Endothelial cell of umbilical vein (primary cell): ENCODE results near the gene KMT2C. TPM values are rescaled to one million over a fixed set of nuclear protein-coding genes. Genes with fewer than 3 reads are reported as not detected.

Source experiments
- BruUV-seq: library from RNA; stranded (reverse); fragments of 400-500 nt; replicated peaks from 2 replicates; lab custom pipeline; 2021; lab: Mats Ljungman, UMichigan
- CTCF ChIA-PET: fragments of 300-600, 350-600 bp; sonication (Branson Sonifier 250); formaldehyde crosslinking; loops from one replicate; lab custom pipeline; 2021; ENCODE audit warnings: antibody characterized with exemption, inconsistent platforms; lab: Charles Lee
- POLR2A ChIA-PET: fragments of 300-600, 350-600 bp; sonication (Branson Sonifier 250); formaldehyde crosslinking; loops from one replicate; lab custom pipeline; 2021; ENCODE audit warnings: antibody characterized with exemption, inconsistent platforms; lab: Charles Lee
- DNase-seq: peaks from one replicate; pipeline ENCODE4 v3.0.0-alpha.2; 2011; ENCODE audit warnings: low read depth, low spot score
- FAIRE-seq: peaks from 2 replicates; lab custom pipeline; 2011; peaks lifted over from hg19 to GRCh38; lab: Jason Lieb, UNC
- H2AFZ ChIP-seq: 2 replicates; pipeline ENCODE4 v1.6.0; 2012; ENCODE audit warnings: low read depth, low read length, control low read depth, inconsistent platforms
- H3K27ac ChIP-seq: 2 replicates; pipeline ENCODE4 v1.5.1; 2011; ENCODE audit warnings: low read depth, mild to moderate bottlenecking, control low read depth, low read length, moderate library complexity; ENCODE audit not compliant: insufficient read depth
- H3K27me3 ChIP-seq, 2 experiments: 2 replicates each; pipeline versions ENCODE4 v1.6.0 to v1.6.1; 2011; ENCODE audit warnings: low read length in 2 of 2, mixed read lengths in 1 of 2; ENCODE audit not compliant: control insufficient read depth in 2 of 2, insufficient read depth in 2 of 2
- H3K36me3 ChIP-seq, 2 experiments: 2 replicates in 1 of 2; 3 replicates in 1 of 2; pipeline ENCODE4 v1.5.1; 2011; ENCODE audit warnings: low read length in 2 of 2, mild to moderate bottlenecking in 1 of 2, moderate library complexity in 1 of 2; ENCODE audit not compliant: control insufficient read depth in 2 of 2, insufficient read depth in 2 of 2; ENCODE audit errors: extremely low read depth in 1 of 2
- H3K4me1 ChIP-seq: 3 replicates; pipeline ENCODE4 v1.5.1; 2011; ENCODE audit warnings: mild to moderate bottlenecking, low read length; ENCODE audit not compliant: control insufficient read depth, insufficient read depth; ENCODE audit errors: extremely low read depth
- H3K4me2 ChIP-seq: 2 replicates; pipeline ENCODE4 v1.6.1; 2011; ENCODE audit warnings: low read length, control low read depth, mixed read lengths; ENCODE audit not compliant: insufficient read depth
- H3K4me3 ChIP-seq, 3 experiments: fragments of 200-600 bp in 1 of 3; sonication (generic), shearing (Covaris generic) in 1 of 3; replicated peaks in 1 of 3; 2 replicates each; pipeline ENCODE4 v1.5.1; 2011 to 2016; ENCODE audit warnings: control low read depth in 3 of 3, low read length in 3 of 3, mild to moderate bottlenecking in 2 of 3, inconsistent platforms in 1 of 3, low read depth in 1 of 3, moderate library complexity in 1 of 3; ENCODE audit not compliant: insufficient read depth in 1 of 3
- H3K79me2 ChIP-seq: 2 replicates; pipeline ENCODE4 v1.6.0; 2012; ENCODE audit warnings: low read length, inconsistent platforms; ENCODE audit not compliant: control insufficient read depth, insufficient read depth
- H3K9ac ChIP-seq: replicated peaks from 2 replicates; pipeline ENCODE3; 2011; ENCODE audit warnings: low read length, control low read depth; ENCODE audit not compliant: insufficient read depth; ENCODE audit errors: extremely low read depth
- H3K9me1 ChIP-seq: replicated peaks from 3 replicates; pipeline ENCODE4 v1.6.0; 2011; ENCODE audit warnings: mild to moderate bottlenecking, low read length; ENCODE audit not compliant: control insufficient read depth, insufficient read depth; ENCODE audit errors: extremely low read depth
- H3K9me3 ChIP-seq: replicated peaks from 2 replicates; pipeline ENCODE4 v1.5.1; 2012; ENCODE audit warnings: low read length, inconsistent platforms; ENCODE audit not compliant: control insufficient read depth, insufficient read depth
- H4K20me1 ChIP-seq: replicated peaks from 2 replicates; pipeline ENCODE3; 2011; ENCODE audit warnings: mild to moderate bottlenecking, low read length; ENCODE audit not compliant: control insufficient read depth, insufficient read depth; ENCODE audit errors: extremely low read depth
- EZH2 ChIP-seq: IDR thresholded peaks from 2 replicates; pipeline ENCODE4 v1.6.1; 2012; ENCODE audit warnings: borderline replicate concordance, low read depth, mild to moderate bottlenecking, moderate library complexity, low read length, inconsistent platforms; ENCODE audit not compliant: severe bottlenecking
- FOS ChIP-seq: IDR thresholded peaks from 2 replicates; pipeline ENCODE4 v1.6.1; 2011; ENCODE audit warnings: mild to moderate bottlenecking, low read length, moderate library complexity, borderline replicate concordance; ENCODE audit not compliant: insufficient read depth
- GATA2 ChIP-seq: IDR thresholded peaks from 2 replicates; pipeline ENCODE4 v1.7.0; 2011; ENCODE audit warnings: low read depth, mild to moderate bottlenecking, moderate library complexity, mixed read lengths, low read length; ENCODE audit not compliant: insufficient read length, insufficient read depth
- JUN ChIP-seq: IDR thresholded peaks from 2 replicates; pipeline ENCODE4 v1.6.1; 2011; ENCODE audit warnings: borderline replicate concordance, low read depth; ENCODE audit not compliant: insufficient read length, insufficient read depth
- MYC ChIP-seq: IDR thresholded peaks from one replicate; pipeline ENCODE4 v1.6.1; 2011; ENCODE audit warnings: mild to moderate bottlenecking, low read depth, low read length
- POLR2A ChIP-seq: IDR thresholded peaks from 2 replicates; pipeline ENCODE4 v1.6.1; 2012; ENCODE audit warnings: low read depth, mild to moderate bottlenecking, control low read depth, low read length
- POLR2AphosphoS5 ChIP-seq: IDR thresholded peaks from 2 replicates; pipeline ENCODE4 v1.6.1; 2012; ENCODE audit warnings: low read depth, mild to moderate bottlenecking, control low read depth, low read length, moderate library complexity; ENCODE audit not compliant: insufficient read depth
- dilution Hi-C: fragments of 300-500 bp; cut with MboI; formaldehyde crosslinking; loops from one replicate; pipeline ENCODE4 v1.15.0; 2019; ENCODE audit warnings: low sequenced_read_pairs; ENCODE audit not compliant: extremely low pct_ligation_motif_present
- intact Hi-C: fragments of 100-400 bp; cut with micrococcal nuclease; formaldehyde crosslinking; loops from one replicate; pipeline ENCODE4 v1.10.0; 2022
- polyA plus RNA-seq, 4 experiments: library from polyadenylated mRNA; depleted of rRNA in 3 of 4; stranded (reverse) in 3 of 4; unstranded in 1 of 4; fragments of >200 nt; gene quantifications; 2 replicates each; pipeline versions ENCODE4 v1.2.1 to v1.2.3, GENCODE V29; 2011 to 2012; ENCODE audit warnings: missing spikeins in 1 of 4
- total RNA-seq: library from RNA; stranded (reverse); gene quantifications from 2 replicates; pipeline ENCODE4 v1.2.3, GENCODE V29; 2021
- TF ChIP-seq, protein P1 (sequence below), 2 donors: IDR thresholded peaks; 1 replicate in 1 of 2; 2 replicates in 1 of 2; pipeline ENCODE4 v1.5.1; 2011; ENCODE audit warnings: low read length in 2 of 2, mild to moderate bottlenecking in 2 of 2, moderate library complexity in 2 of 2, control low read depth in 1 of 2, inconsistent platforms in 1 of 2, low read depth in 1 of 2; ENCODE audit not compliant: insufficient read depth in 1 of 2; ENCODE audit errors: extremely low read depth in 1 of 2
- TF ChIP-seq, protein P2 (sequence below): IDR thresholded peaks from 2 replicates; pipeline ENCODE4 v1.6.1; 2011; ENCODE audit not compliant: insufficient read depth, insufficient read length

The KMT2C gene
- total and polyA plus RNA-seq, 2 donors (not counting 3 experiments of a cell fraction or from before 2014, with no cell fraction given), result 8.0 to 53.7 TPM

DNA sequence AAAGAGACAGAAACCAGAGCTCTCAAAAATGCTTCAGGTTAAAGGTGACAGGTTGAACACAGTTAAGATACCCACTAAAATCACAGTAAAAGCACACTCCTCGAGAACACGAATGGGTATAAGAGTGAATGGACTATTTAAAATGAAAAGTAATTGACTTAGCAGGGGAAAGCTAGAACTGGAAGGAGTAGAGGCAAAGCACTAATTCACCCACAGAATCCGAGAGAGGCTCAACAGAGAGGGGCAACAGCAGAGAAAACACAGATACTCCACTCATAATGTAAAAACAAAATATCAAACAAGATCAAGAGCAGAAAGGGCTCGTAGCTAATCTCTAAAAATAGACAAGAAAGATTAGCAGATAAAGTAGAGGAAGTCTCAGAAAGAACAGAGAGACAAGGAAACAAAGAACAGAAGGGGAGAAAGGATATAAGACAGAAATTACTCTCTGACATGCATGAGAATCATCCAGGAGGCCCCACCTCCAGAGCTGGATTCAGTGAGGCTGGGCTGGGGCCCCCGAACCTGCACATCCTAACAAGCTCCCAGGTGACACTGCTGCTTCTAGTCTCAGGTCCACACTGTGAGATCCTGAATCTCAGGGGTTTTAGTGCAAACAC is 292.7 kb downstream of the KMT2C start:
- H3K4me2 ChIP-seq, result no peak overlapping the region
- H3K9ac ChIP-seq, result no peak overlapping the region
- ChIA-PET CTCF (no interaction called here), POLR2A (no interaction called here)
- FAIRE-seq (no peak), DNase-seq (no peak)
- no peaks in the 10 kb centered on the region for H4K20me1 ChIP-seq
- H3K9me1 ChIP-seq, result no peaks in the 10 kb centered on the region
- no peaks in the 10 kb centered on the region for H3K27me3 ChIP-seq
- H3K27ac ChIP-seq, result no peak overlapping the region
- intact Hi-C loops (loop anchor here (10.0 kb wide), 2 partner anchors 208 to 292 kb away; partner anchors contain the start of gene KMT2C), dilution Hi-C loops (no loop called here)
- H3K36me3 ChIP-seq, result peaks cover 16 to 27% of the 10 kb centered on the region in 2 experiments
- H3K9me3 ChIP-seq, result no peaks in the 10 kb centered on the region
- no peaks in the 10 kb centered on the region for H3K79me2 ChIP-seq
- TF ChIP-seq, protein P1, sequence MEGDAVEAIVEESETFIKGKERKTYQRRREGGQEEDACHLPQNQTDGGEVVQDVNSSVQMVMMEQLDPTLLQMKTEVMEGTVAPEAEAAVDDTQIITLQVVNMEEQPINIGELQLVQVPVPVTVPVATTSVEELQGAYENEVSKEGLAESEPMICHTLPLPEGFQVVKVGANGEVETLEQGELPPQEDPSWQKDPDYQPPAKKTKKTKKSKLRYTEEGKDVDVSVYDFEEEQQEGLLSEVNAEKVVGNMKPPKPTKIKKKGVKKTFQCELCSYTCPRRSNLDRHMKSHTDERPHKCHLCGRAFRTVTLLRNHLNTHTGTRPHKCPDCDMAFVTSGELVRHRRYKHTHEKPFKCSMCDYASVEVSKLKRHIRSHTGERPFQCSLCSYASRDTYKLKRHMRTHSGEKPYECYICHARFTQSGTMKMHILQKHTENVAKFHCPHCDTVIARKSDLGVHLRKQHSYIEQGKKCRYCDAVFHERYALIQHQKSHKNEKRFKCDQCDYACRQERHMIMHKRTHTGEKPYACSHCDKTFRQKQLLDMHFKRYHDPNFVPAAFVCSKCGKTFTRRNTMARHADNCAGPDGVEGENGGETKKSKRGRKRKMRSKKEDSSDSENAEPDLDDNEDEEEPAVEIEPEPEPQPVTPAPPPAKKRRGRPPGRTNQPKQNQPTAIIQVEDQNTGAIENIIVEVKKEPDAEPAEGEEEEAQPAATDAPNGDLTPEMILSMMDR (IDR thresholded peaks at IDR 0.05; ENCODE audit: extremely low read depth in 1 of 2, insufficient read depth in 1 of 2, low read depth in 1 of 2, low read length in 2 of 2), result no peak
- TF ChIP-seq GATA2 (no peak), JUN (no peak), POLR2A (no peak), MYC (no peak), FOS (no peak), POLR2AphosphoS5 (no peak), EZH2 (no peak)
- TF ChIP-seq, protein P2, sequence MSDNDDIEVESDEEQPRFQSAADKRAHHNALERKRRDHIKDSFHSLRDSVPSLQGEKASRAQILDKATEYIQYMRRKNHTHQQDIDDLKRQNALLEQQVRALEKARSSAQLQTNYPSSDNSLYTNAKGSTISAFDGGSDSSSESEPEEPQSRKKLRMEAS, result no peak
- no peak overlapping the region for H3K4me3 ChIP-seq
- H3K4me1 ChIP-seq, result peaks cover 25% of the 10 kb centered on the region
- no TSS peak for BruUV-seq
- no peak overlapping the region for H2AFZ ChIP-seq
